WTC11 (cell line): ENCODE results near the gene PPP1R37. TPM values are rescaled to one million over a fixed set of nuclear protein-coding genes. Genes with fewer than 3 reads are reported as not detected.

Experiments
- ATAC-seq: fragments of 200-7000 bp; cut with Tn5 transposase; 2 replicates; pipeline ENCODE4 v1.10.0; 2021; ENCODE audit warnings: mild to moderate bottlenecking, moderate library complexity
- CTCF ChIA-PET: fragments of 300-600 bp; sonication (Branson Sonifier 250); formaldehyde crosslinking; loops from one replicate; lab custom pipeline; 2021; ENCODE audit warnings: antibody characterized with exemption; lab: Charles Lee
- POLR2A ChIA-PET: fragments of 350-600 bp; sonication (Branson Sonifier 250); formaldehyde crosslinking; loops from one replicate; lab custom pipeline; 2021; ENCODE audit warnings: antibody characterized with exemption; lab: Charles Lee
- DNase-seq: peaks from one replicate; pipeline ENCODE4 v3.0.0; 2021; ENCODE audit warnings: low spot score
- H3K27ac Mint-ChIP-seq: 2 replicates; pipeline ENCODE4 v1.8.0; 2021; ENCODE audit warnings: mixed read lengths
- H3K27me3 Mint-ChIP-seq: 2 replicates; pipeline ENCODE4 v1.8.0; 2021; ENCODE audit warnings: low read depth, mild to moderate bottlenecking, moderate library complexity, mixed read lengths
- H3K36me3 Mint-ChIP-seq: 2 replicates; pipeline ENCODE4 v1.8.0; 2021; ENCODE audit warnings: mixed read lengths
- H3K4me1 Mint-ChIP-seq: 2 replicates; pipeline ENCODE4 v1.8.0; 2022; ENCODE audit warnings: mixed read lengths
- H3K4me3 Mint-ChIP-seq: 2 replicates; pipeline ENCODE4 v1.8.0; 2021; ENCODE audit warnings: mild to moderate bottlenecking, moderate library complexity, mixed read lengths
- H3K9me3 Mint-ChIP-seq: 2 replicates; pipeline ENCODE4 v1.8.0; 2021; ENCODE audit warnings: mixed read lengths
- CDX4 ChIP-seq: fragments of 250-450 bp; sonication (Bioruptor Pico); IDR thresholded peaks from 2 replicates; pipeline ENCODE4 v1.9.0; 2021; ENCODE audit warnings: moderate library complexity, mild to moderate bottlenecking, inconsistent platforms, borderline replicate concordance
- ETV6 ChIP-seq: sonication (generic); formaldehyde crosslinking; IDR thresholded peaks from 2 replicates; pipeline ENCODE4 v1.8.1; 2022; ENCODE audit warnings: mild to moderate bottlenecking, missing genetic modification reagents
- GABPB1 ChIP-seq: sonication (generic); formaldehyde crosslinking; IDR thresholded peaks from 2 replicates; pipeline ENCODE4 v1.8.1; 2023; ENCODE audit warnings: mild to moderate bottlenecking, missing genetic modification reagents
- GTF2I ChIP-seq: fragments of 250-450 bp; sonication (Bioruptor Pico); conservative IDR thresholded peaks from 2 replicates; pipeline ENCODE4 v1.4.0; 2021; ENCODE audit warnings: mild to moderate bottlenecking
- HMGXB4 ChIP-seq: sonication (generic); formaldehyde crosslinking; IDR thresholded peaks from 2 replicates; pipeline ENCODE4 v1.8.1; 2023; ENCODE audit warnings: mild to moderate bottlenecking, moderate library complexity, missing genetic modification reagents
- JAZF1 ChIP-seq: fragments of 250-450 bp; sonication (Bioruptor Pico); IDR thresholded peaks from 2 replicates; pipeline ENCODE4 v1.9.0; 2021; ENCODE audit warnings: moderate library complexity, mild to moderate bottlenecking, inconsistent platforms
- JUN ChIP-seq: sonication (generic); formaldehyde crosslinking; IDR thresholded peaks from 2 replicates; pipeline ENCODE4 v1.8.0; 2023; ENCODE audit warnings: mild to moderate bottlenecking, missing genetic modification reagents
- MAX ChIP-seq: sonication (generic); formaldehyde crosslinking; IDR thresholded peaks from 2 replicates; pipeline ENCODE4 v1.8.0; 2022; ENCODE audit warnings: mild to moderate bottlenecking, missing genetic modification reagents
- NFE2L1 ChIP-seq: sonication (generic); formaldehyde crosslinking; IDR thresholded peaks from 2 replicates; pipeline ENCODE4 v1.8.1; 2023; ENCODE audit warnings: missing genetic modification reagents
- NR2C2 ChIP-seq: sonication (generic); formaldehyde crosslinking; IDR thresholded peaks from 2 replicates; pipeline ENCODE4 v1.8.0; 2022; ENCODE audit warnings: mild to moderate bottlenecking, missing genetic modification reagents
- TP53 ChIP-seq: sonication (generic); formaldehyde crosslinking; IDR thresholded peaks from 2 replicates; pipeline ENCODE4 v1.8.1; 2023; ENCODE audit warnings: mild to moderate bottlenecking, missing genetic modification reagents
- ZNF281 ChIP-seq: sonication (generic); formaldehyde crosslinking; IDR thresholded peaks from 2 replicates; pipeline ENCODE4 v1.8.0; 2023; ENCODE audit warnings: mild to moderate bottlenecking, missing genetic modification reagents
- ZNF416 ChIP-seq: fragments of 250-450 bp; sonication (Bioruptor Pico); IDR thresholded peaks from 2 replicates; pipeline ENCODE4 v1.9.0; 2021; ENCODE audit warnings: mild to moderate bottlenecking, inconsistent platforms
- ZNF423 ChIP-seq: fragments of 250-450 bp; sonication (Bioruptor Pico); IDR thresholded peaks from 2 replicates; pipeline ENCODE4 v2.1.2; 2022; ENCODE audit warnings: mild to moderate bottlenecking, moderate library complexity
- ZNF425 ChIP-seq: fragments of 250-450 bp; sonication (Bioruptor Pico); conservative IDR thresholded peaks from 2 replicates; pipeline ENCODE4 v1.9.0; 2021; ENCODE audit warnings: mild to moderate bottlenecking
- ZNF532 ChIP-seq: fragments of 250-450 bp; sonication (Bioruptor Pico); IDR thresholded peaks from 2 replicates; pipeline ENCODE4 v1.9.0; 2021; ENCODE audit warnings: mild to moderate bottlenecking, borderline replicate concordance
- total RNA-seq: library from RNA; stranded (reverse); gene quantifications from 3 replicates; pipeline ENCODE4 v1.2.3, GENCODE V29; 2021

PPP1R37 gene
- total RNA-seq, 1 experiment from 2014 or later = 35.4 TPM

- TF ChIP-seq ZNF425 (CRISPR knock-in tag) (no peak), ZNF281 (CRISPR knock-in tag) (no peak), MAX (CRISPR knock-in tag) (no peak), GABPB1 (CRISPR knock-in tag) (no peak), CDX4 (CRISPR knock-in tag) (no peak), NR2C2 (no peak), GTF2I (CRISPR knock-in tag) (no peak)
- TF ChIP-seq, all 79 proteins: peak for 0
Observed at GRCh38 chr19:45071545-45071938, 21.4 kb upstream of the PPP1R37 start (continued).

GRCh38 chr19:45071969-45072790 is 20.8 kb upstream of the PPP1R37 start:
- no peak for ATAC-seq
- no peaks in the 10 kb centered on the region for H3K27me3 Mint-ChIP-seq
- peaks cover 18% of the 10 kb centered on the region; the same call in 1 of the 2 replicates for H3K36me3 Mint-ChIP-seq
- H3K4me3 Mint-ChIP-seq = no peak overlapping the region
- no peaks in the 10 kb centered on the region for H3K9me3 Mint-ChIP-seq
- TF ChIP-seq JUN (no peak), HMGXB4 (CRISPR knock-in tag) (no peak), TP53 (CRISPR knock-in tag) (no peak), ZNF416 (CRISPR knock-in tag) (no peak), NFE2L1 (no peak), JAZF1 (CRISPR knock-in tag) (no peak), ZNF532 (CRISPR knock-in tag) (no peak), ZNF423 (CRISPR knock-in tag) (no peak), ETV6 (CRISPR knock-in tag) (no peak)
- peak; percentile 29 for DNase-seq
- H3K4me1 Mint-ChIP-seq = peaks cover 18% of the 10 kb centered on the region
- POLR2A ChIA-PET = interaction anchor here (1.4 to 1.5 kb wide), 2 partner anchors 12 to 21 kb away, joined by 3 read pairs; partner anchors contain the start of gene PPP1R37
- H3K27ac Mint-ChIP-seq = 0 out of 2 replicates have a peak overlapping the region, but pooled peaks have one; percentile 36
- CTCF ChIA-PET = interaction anchor here (0.6 to 2.6 kb wide), 10 partner anchors 13 to 83 kb away, joined by 3 to 26 read pairs (median 4); no protein-coding TSS in a partner anchor
